Measurements from ENCODE around the gene CLASP1. TPM values are rescaled to one million over a fixed set of nuclear protein-coding genes. Genes with fewer than 3 reads are reported as not detected.
"Not testable (repeated sequence)": the region's sequence is repeated elsewhere in the genome, so short reads cannot be mapped to it uniquely, and the experiment has no call there.

CLASP1 gene
- total RNA-seq, 1 experiment from 2014 or later = 33.6 TPM

DNA sequence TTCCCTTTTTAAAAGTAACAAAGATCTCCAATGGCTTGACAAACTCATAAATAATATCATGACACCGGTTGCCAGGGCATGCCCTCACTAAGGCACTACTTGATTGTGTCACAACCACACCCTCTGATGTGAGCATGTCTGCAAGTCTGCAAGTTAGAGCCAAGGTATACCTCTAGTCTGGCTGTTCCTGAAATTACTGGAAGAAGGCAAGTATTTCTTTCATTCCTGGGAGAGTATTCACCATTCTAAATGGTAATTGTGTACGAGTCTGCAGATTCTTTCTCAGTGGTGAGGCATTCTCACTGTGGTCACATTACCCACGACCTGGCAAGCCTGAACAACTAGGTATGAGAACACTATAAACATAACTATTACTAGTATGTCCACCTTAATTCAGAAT lies 144.3 kb downstream of the CLASP1 start:
- DNase-seq (ENCODE audit: low spot score) = peak; percentile 26

GRCh38 chr2:121504316-121504715 lies 144.9 kb downstream of the CLASP1 start:
- no peak for DNase-seq (ENCODE audit: low spot score)

DNA sequence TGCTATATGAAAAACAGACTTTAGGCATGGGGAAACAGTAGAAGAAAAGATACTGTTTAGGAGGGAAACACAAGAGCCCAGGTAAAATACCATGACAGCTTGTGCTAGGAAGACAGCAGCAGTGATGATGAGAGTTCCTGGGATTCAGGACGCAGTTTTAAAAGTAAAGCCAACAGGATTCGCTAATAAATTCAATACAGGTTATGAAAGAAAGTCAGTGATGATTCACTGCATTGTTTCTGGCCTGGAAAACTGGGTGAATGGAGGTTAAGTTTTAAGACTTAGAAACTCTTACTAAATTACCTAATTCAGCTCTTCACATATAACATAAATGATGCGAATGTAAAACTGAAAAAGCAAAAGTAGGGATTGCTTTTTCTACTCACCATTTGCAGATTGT lies 146.5 kb downstream of the CLASP1 start:
- no peak for DNase-seq (ENCODE audit: low spot score)

DNA sequence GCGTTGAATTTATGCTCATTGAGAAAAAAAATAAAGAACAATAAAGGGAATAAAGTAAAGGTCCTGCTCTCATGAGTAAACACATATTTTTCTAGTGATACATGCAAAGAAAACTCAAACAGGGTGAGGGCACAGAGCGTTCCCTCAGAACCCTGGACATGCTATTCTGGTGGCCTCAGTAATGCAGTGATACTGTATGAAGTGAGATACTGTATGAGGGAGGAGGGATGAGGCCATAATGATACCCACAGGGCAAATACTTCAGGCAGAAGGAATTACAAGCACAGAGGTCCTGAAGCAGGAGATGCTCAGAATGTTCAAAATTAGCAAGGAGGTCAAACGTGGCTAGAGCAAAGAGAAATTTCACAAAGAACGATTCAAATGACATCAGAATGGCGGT lies 147.0 kb downstream of the CLASP1 start:
- DNase-seq (ENCODE audit: low spot score) = no peak

DNA sequence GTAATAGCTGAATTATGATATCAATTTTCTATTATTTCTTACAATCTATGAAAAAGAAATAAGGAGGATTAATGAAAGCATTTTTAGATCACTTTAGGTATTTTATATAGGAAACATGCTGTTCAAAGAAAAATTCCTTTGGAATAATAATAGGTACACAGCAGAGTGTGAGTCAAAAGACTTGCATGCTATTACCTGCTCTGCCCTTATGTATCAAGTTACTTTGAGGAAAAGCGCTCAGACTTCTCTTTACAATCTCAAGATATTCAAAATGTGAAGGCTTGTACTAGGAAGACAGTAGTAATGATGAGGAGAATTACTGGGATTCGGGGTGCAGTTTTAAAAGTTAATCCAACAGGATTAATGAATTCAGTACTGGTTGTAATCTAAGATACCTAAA lies 147.7 kb downstream of the CLASP1 start:
- DNase-seq (ENCODE audit: low spot score) = no peak

DNA sequence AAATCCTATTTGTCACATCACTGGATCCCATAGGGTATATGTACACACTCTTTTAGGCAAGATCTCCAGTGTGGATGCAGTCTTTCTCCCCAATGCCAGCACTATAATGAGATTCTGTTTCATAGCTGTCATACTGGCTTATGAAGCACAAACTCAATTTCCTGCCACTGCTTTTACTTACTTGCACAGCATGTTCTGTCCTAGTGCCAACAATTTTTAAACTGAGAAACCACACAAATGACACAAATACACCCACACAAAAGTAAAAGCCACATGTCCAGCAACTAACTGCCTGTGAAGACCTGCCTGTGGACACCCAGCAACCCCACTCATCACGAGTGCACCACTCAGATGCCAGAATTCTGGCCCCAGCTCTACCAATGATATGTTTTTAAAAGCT lies 148.2 kb downstream of the CLASP1 start:
- DNase-seq (ENCODE audit: low spot score) = peak; percentile 14

- DNase-seq (ENCODE audit: low spot score) = no peak
Measured at GRCh38 chr2:121498731-121499130, 150.5 kb downstream of the CLASP1 start.

DNA sequence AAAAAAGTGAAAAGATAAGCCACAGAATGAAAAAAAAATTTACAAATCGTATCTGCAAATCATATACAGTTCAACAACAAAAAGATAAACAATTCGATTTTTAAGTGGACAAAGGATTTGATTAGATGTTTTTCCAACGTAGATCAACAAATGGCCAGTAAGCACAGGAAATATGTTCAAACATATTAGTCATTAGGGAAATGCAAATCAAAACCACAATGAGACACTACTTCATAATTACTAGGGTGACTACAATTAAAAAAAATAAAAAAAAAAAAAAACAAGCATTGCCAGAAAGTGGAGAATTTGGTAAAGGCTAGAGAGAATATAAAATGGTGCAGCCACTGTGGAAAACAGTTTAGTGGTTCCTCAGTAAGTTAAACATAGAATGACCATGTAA lies 156.9 kb downstream of the CLASP1 start:
- no peak for DNase-seq (ENCODE audit: low spot score)

DNA sequence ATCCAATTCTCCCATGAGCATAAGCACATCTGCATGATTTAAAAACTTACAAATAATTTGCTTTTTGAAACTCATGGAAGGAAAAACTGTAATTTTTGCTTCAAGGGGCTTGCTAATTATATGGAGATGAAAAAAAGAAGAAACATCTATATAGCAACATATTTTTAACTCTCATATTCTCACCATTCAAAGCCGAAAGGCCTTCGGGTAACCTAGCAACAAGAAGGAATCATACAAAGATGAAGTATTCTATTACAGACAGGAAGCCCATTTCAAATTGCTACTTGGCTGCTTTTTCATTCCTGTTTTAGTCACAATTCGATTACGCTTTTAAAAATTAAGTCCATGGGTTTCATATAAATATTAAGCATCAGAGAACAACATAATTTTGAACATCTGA lies 157.7 kb downstream of the CLASP1 start:
- DNase-seq (ENCODE audit: low spot score) = no peak

- DNase-seq (ENCODE audit: low spot score) = no peak
Measured at GRCh38 chr2:121490584-121491133, 158.6 kb downstream of the CLASP1 start.

- no peak for DNase-seq (ENCODE audit: low spot score)
Measured at GRCh38 chr2:121489911-121490583, 159.2 kb downstream of the CLASP1 start.

GRCh38 chr2:121489284-121489683 lies 160.0 kb downstream of the CLASP1 start:
- peak; percentile 61 for DNase-seq (ENCODE audit: low spot score)

DNA sequence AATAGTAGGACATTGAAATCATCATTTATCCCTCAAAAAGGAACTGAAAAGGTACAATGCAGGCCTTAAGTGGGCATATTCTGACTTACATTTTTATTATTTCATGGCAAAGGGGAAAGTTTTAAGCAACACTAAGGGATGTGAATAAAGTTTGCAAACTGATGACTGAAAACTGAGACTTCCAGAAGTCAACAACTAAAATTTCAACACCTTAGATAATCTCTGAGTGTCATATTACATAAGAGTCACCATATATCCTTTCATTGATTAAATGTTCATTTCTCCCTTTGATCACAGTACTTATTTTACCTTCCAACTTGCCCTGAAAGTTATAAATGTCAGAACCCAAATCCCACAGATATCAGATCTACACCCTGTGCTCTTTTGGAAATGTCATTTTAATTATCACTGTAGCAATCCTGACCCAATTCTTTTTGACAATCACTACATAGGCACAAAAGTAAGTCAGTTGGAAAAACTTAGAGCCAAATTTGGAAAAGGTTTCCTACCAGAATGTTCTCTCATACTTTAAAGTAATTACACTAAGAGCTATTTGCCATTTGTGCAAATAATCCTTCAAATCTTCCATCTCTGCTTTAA lies 163.0 kb downstream of the CLASP1 start:
- DNase-seq (ENCODE audit: low spot score) = no peak

DNA sequence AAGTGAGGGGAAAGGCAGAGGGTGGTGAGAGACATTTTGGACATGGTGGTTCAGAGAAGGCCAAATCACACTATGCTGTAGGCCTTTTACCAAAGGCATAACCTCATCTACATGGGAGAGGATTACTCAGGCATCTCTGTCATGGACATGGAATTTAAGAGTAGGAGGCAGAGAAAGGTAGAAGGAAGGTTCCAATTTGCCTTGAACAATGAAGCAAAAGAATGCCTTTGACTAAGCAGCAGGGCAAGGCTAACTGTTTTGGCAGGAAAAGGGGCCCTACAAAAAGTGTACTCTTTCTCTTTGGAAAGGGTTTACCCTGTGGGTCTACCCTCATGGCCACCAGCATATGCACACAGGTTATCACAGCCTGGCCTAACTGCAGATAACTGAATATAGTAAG lies 164.2 kb downstream of the CLASP1 start:
- no peak for DNase-seq (ENCODE audit: low spot score)

DNA sequence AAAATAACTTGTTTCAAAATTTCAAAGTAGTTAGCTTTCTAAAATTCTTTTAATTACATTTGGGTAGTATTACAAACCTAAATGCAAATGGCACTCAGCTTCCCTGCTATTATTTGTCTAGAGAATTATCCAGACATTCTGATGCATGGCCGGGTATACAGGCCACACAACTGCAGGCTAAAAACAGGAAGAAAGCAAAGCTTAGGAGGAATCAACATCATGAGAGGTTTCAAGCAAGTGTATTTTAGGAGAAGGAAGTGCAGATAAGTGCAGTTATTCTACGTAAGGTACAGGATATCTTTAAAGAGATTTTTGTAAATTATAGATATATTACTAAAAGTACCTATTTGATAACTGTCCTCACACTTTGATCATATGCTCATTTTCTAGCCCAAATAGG lies 165.4 kb downstream of the CLASP1 start:
- no peak for DNase-seq (ENCODE audit: low spot score)

DNA sequence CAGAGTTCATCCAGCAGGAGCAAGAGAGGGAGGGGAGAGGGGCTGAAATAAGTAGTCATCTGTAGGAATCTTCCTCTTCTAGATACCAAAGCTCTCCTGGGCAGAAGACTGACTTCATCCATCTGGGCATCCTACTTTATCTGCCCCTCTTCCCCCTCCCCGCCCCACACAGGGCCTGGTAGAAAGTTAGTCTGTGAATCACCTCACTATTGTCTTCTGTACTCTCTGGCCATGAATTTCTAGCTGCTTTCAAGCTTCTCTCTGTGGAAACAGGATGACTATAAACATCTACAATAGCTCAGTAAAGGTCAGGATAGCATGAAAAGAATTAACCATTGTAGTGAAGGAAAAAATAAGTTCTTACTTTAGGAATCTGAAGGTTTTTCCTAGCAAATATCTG lies 166.2 kb downstream of the CLASP1 start:
- no peak for DNase-seq (ENCODE audit: low spot score)

DNA sequence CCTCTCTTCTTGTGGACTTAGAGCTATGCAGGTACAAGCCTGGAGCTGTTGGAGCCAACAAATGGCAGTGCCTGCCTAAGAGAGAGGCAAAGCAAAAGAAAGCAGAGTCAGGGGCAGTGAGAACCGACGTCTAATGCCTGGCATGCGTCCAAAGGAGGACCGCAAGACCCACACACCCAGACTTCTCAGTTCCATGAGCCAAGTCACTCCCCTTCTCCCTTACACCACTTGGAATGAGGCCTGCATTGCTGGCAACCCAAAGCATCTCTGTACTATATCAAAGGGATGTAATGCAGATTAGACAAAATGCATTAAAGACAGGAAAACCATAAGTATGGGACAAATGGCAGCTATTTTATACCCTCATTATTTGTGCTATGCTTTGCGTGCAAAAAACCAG lies 168.4 kb downstream of the CLASP1 start:
- peak; percentile 84 for DNase-seq (ENCODE audit: low spot score)

DNA sequence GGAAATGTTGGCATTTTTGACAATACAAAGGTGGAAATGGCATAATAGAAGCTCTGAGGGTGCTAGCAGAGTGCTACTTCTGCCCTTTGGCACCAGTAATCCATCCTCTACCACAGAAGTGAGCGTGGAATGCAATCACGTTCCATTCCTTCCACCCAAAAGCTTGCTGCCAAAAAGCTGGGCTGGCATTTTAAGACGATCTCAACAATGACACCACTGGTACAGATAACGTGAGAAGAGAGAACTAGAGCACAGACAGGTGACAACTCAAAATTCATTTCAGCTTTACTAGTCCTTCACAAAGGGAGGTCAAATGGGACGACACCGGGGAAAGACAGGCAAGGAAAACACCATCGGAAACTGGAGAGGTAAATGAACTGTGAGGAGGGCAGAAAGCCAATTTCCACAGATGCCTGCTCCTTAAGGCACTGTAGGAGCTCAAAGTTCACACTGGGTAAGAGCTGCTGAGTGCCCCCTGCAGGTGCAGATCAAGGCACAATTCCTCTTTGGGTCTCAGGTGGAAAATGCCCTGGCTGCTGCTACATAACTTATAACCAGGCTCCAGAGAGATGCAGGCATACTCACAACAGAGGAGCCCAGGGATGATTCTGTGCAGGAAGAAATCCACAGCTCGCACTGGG lies 169.3 kb downstream of the CLASP1 start:
- DNase-seq (ENCODE audit: low spot score) = peak; percentile 15

DNA sequence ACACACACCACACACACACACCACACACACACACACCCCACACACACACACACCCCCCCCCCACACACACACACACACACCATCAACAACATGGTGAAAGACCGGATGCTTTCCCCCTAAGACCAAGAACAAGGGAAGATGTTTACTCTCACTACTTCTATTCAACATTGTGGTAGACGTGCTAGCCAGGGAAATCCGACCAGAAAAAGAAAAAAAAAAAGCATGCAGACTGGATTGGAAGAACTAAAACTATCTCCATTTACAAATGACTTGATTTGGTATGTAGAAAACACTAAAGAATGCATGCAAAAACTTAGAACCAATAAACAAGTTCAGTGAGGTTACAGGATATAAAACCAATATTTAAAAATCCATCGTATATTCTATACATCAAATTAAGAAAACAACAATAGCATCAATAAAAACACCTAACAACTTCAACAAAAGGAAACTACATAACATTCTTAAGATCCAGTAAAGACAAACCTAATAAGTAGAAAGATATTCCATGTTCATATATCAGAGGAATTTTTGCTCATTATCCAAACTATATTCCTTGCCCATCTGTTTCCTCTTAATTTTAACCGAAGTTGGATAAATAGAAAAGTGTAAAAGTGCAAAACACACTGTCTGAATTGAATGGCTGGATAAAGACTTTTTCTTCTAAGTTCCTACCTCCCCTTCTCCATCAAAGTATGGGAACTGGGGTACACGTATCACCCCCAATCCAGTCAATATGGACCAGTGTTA lies 170.1 kb downstream of the CLASP1 start:
- DNase-seq (ENCODE audit: low spot score) = no peak

DNA sequence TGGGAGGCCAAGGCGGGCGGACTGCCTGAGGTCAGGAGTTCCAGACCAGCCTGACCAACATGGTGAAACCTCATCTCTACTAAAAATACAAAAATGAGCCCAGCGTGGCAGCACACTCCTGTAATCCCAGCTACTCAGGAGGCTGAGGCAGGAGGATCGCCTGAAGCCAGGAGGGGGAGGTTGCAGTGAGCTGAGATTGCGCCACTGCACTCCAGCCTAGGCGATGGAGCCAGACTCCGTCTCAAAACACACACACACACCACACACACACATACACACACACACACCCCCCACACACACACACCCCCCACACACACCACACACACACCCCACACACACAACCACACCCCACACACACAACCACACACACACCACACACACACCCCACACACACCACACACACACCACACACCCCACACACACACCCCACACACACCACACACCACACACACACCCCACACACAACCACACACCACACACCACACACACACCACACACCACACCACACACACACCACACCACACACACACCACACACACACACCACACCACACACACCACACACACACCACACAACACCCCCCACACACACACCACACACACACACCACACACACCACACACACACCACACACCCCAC lies 170.8 kb downstream of the CLASP1 start:
- not testable (repeated sequence) for DNase-seq (ENCODE audit: low spot score)

DNA sequence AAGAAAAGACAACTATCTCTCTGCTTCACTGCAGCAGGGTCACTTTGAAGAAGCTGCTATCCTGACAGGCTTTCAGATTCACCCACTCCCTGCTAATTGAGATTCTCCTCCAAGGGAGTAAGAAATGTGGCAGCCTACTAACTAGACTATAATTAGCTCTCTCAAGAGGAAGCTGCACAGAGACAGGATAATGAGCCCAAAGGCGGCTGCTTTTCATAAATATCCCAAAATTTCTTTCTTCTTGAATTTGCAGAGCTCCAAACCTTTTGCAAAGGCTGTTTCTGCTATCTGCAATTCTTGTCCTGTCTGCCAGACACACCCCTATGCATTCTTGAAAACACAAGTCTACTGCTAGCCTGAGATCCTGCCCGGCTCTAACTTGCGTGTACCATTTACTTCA lies 172.6 kb downstream of the CLASP1 start:
- no peak for DNase-seq (ENCODE audit: low spot score)
